LNCaP clone FGC (cell line): ENCODE results near the gene BIRC2.

ENCODE experiments used
- DNase-seq: peaks from one replicate; pipeline ENCODE4 v3.0.0-alpha.2; 2011; ENCODE audit warnings: low read depth
- H3K4me3 ChIP-seq: 2 replicates; pipeline ENCODE4 v1.5.1; 2011; ENCODE audit warnings: mild to moderate bottlenecking, low read depth, low read length, control low read depth
- TF ChIP-seq, protein P1 (sequence below): IDR thresholded peaks from 2 replicates; pipeline ENCODE4 v1.5.1; 2012; ENCODE audit warnings: mild to moderate bottlenecking; ENCODE audit not compliant: control insufficient read depth, insufficient read depth; ENCODE audit errors: extremely low read depth

BIRC2 gene

DNA sequence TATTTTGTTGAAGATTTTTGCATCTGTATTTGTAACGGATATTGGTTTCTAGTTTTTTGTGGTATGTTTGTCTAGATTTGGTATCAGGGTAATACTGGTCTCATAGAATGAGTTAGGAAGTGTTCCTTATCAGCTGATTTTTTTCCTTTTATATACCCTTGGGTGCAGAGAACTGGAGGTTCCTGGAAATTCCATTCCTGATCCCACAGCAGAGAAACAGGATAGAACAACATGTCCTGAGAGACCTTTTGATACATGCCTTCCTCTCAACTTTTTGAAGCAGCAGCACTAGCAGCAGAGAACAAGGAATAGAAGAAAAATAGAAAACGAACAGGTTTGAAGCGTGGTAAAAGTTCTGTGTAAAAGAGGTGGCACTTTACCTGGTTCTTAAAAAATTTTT is 36.8 kb downstream of the BIRC2 start:
- H3K4me3 ChIP-seq, result no peak overlapping the region
- no peak for DNase-seq
- TF ChIP-seq, protein P1, sequence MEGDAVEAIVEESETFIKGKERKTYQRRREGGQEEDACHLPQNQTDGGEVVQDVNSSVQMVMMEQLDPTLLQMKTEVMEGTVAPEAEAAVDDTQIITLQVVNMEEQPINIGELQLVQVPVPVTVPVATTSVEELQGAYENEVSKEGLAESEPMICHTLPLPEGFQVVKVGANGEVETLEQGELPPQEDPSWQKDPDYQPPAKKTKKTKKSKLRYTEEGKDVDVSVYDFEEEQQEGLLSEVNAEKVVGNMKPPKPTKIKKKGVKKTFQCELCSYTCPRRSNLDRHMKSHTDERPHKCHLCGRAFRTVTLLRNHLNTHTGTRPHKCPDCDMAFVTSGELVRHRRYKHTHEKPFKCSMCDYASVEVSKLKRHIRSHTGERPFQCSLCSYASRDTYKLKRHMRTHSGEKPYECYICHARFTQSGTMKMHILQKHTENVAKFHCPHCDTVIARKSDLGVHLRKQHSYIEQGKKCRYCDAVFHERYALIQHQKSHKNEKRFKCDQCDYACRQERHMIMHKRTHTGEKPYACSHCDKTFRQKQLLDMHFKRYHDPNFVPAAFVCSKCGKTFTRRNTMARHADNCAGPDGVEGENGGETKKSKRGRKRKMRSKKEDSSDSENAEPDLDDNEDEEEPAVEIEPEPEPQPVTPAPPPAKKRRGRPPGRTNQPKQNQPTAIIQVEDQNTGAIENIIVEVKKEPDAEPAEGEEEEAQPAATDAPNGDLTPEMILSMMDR, result no peak

DNA sequence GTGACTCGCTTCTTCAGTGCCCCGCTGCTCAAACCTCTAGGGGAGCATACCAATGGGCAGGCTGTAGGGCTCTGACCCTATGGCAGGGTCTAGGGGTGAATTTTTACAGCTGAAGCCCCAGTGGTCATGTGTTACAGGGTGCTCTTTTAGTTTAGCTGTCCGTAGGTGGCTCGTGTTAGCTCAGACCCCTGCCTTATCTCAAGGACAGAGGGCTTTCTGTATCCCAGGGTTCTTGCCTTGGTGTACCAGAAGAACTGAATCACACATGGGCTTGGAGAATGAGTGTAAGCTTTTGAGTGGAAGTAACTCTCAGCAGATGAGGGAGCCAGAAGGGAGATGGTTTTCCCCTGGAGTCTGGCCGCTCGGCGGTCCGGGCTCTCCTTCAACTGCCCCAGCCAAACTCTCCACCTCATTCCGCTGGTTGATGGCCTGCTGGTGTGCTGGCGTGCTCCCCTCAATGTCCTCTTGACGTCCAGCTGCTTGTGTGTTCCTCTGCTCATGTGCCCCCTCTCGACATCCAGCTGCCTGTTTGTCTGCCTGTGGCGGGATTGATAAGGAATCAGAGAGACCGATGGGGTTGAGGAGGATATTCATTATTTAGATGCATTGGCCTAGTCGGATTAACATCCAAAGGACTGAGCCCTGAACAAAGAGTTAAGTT is 37.5 kb downstream of the BIRC2 start:
- no peak for DNase-seq
- H3K4me3 ChIP-seq, result no peak overlapping the region
- TF ChIP-seq, protein P1, result no peak

DNA sequence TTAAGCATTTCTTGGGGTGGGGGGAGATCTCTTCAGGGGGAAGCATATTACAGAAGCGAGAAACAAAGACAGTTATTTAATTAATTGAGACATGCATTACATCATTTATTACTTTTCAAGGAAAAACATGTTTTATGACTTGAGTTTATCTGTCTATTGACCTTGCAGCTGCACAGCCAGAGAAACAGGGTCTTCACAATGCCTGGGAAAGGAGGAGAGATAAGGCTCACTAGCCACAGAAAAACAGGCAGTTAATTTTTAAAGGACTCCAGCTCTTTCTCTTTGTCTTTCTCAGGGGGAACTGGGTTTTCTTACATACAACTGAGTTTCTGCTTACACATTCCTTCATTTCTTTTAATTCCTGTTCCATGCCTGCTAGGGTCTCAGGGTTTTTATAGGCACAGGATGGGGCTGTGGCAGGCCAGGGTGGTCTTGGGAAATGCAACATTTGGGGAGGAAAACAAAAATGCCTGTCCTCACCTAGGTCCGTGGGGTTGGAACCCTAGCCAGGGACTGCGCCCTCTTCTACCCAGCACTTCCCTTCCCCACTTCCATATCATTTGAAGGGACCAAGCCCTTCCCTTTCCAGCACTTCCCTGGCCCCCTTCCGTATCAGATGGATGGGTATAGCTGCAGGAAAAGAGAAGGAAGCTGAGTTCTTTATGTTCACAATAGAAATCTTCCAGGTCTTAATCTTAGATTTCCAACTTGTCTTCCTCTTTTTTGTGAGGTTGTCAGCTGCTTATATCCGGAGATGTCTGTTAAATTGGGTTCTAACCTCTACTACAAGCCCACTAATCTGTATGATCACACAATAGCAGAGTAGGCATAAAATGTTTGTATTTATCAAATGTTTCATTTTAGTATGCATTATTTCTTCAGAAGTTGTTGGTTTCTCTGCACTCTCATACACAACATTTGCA is 38.3 kb downstream of the BIRC2 start:
- no peak for DNase-seq
- no peak overlapping the region for H3K4me3 ChIP-seq
- TF ChIP-seq, protein P1, result no peak

DNA sequence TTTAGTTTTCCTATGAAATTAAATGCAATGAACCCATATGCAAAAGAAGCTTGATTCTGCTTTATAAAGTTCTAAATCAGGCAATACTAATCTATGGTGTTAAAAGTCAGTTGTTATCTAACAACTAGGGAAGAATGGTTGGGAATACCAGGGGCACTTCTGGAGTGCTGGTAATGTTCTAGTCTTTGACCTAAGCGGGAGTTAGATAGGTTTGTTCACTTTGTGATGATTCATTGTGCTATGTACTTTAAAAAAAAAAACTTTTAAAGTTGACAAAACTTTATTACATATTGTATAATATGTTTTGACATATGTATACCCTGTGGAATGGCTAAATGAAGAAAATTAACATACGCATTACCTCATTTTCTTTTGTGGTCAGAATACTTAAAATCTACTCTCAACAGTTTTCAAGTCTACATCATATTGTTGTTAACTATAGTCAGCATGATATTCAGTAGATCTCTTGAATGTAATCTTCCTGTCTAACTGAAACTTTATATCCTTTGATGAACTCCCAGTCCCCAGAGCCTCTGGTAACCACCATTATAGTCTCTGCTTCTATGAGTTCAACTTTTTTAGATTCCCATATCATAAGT is 39.2 kb downstream of the BIRC2 start:
- DNase-seq, result no peak
- TF ChIP-seq, protein P1, result no peak
- no peak overlapping the region for H3K4me3 ChIP-seq

DNA sequence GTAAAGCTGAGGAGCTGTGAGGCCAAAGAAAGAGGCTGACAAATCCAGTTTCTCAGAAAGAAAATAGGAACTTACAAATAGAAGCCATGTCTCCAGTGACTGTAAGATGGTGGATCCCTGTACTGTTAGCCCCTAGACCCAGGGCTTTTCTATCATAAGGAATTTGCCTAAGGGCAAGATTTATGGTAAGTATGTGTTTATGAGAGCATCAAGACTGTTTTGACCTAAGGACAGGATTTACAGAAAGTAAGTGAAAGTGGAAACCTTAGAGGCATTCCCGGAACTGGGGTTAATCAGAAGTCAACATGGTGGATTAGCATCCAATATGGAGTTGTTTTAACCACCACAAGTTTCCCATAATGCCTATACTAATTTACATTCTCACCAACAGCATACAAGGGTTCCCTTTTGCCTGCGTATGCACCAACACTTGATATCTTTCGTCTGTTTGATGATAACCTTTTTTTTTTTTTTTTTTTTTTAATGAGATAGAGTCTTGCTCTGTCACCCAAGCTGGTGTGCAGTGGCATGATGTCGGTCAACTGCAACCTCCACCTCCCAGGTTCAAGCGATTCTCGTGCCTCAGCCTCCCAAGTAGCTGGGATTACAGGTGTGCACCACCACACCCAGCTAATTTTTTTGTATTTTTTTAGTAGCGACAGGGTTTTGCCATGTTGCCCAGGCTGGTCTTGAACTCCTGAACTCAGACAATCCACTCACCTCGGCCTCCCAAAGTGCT is 40.2 kb downstream of the BIRC2 start:
- no peak for DNase-seq

DNA sequence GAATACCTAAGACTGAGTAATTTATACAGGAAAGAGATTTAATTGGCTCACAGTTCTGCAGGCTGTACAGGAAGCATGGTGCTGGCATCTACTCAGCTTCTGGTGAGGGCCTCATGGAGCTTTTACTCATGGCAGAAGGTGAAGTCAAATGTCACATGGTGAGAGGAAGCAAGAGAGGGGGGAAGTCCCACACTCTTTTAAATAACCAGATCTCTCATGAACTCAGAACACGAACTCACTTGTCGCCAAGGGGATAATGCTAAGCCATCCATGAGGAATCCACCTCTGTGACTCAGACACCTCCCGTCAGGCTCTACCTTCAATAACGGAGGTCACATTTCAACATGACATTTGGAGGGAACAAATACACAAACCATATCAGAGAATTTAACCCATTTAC is 42.2 kb downstream of the BIRC2 start:
- TF ChIP-seq, protein P1, result no peak
- DNase-seq, result no peak
- H3K4me3 ChIP-seq, result no peak overlapping the region

More for the DNA sequence above, 40.2 kb downstream of the BIRC2 start:
- H3K4me3 ChIP-seq, result no peak overlapping the region
- TF ChIP-seq, protein P1, result no peak
